Breast epithelium (tissue), 3 donors: ENCODE data around the gene USP6.

ENCODE experiments used
- CTCF ChIP-seq, 3 donors: fragments of 450-650 bp; IDR thresholded peaks; one replicate each; pipeline ENCODE4 v1.5.1; 2016 to 2017; ENCODE audit warnings: antibody characterized with exemption in 3 of 3, mild to moderate bottlenecking in 3 of 3, moderate library complexity in 3 of 3
- POLR2A ChIP-seq: fragments of 450-650 bp; IDR thresholded peaks from one replicate; pipeline ENCODE4 v1.6.1; 2016; ENCODE audit warnings: antibody characterized with exemption, mild to moderate bottlenecking, moderate library complexity
- POLR2AphosphoS5 ChIP-seq, 3 donors: sonication (generic); formaldehyde crosslinking; IDR thresholded peaks; one replicate each; pipeline ENCODE4 v1.6.1; 2017; ENCODE audit warnings: antibody characterized with exemption in 3 of 3

GRCh38 chr17:5120036-5120435 lies 4.2 kb downstream of the USP6 start:
- TF ChIP-seq CTCF (IDR thresholded peaks at IDR 0.05) (no peak), POLR2A (no peak), POLR2AphosphoS5 (IDR thresholded peaks at IDR 0.05) (no peak)
